ENCODE data around the gene BAIAP2L2.
"Not testable (repeated sequence)": the region's sequence is repeated elsewhere in the genome, so short reads cannot be mapped to it uniquely, and the experiment has no call there.

The BAIAP2L2 gene

DNA sequence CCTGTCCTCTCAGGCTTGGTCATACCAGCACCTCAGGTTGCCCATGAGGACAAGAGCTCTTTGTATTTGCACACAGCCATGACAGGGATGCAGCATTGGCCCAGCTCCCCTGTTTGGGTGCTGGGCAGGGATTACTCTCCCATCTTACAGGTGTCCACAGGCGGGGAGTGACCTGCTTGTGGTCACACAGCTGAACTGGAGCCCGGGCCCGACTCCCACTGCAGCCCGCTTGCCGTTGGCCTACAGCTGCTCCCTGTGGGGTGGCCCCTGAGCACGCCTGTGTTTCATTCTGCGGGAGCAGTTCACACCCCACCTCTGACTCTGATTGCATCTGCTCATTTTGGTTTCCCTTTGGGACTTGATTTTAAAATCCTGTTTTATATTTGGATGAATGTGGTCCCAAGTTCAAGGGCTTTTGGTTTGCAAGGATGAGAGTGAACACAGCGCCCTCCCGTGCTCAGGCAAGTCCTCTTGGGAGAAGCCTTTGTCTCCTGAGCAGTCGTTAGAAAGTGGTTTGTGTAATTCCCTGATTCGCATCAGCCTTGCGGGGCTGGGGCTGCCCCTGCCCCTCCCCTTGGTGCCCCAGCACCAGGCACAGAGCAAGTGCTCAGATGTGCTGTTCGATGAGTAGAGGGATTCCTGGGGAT is 44.0 kb downstream of the BAIAP2L2 start:
- DNase-seq, result no peak

DNA sequence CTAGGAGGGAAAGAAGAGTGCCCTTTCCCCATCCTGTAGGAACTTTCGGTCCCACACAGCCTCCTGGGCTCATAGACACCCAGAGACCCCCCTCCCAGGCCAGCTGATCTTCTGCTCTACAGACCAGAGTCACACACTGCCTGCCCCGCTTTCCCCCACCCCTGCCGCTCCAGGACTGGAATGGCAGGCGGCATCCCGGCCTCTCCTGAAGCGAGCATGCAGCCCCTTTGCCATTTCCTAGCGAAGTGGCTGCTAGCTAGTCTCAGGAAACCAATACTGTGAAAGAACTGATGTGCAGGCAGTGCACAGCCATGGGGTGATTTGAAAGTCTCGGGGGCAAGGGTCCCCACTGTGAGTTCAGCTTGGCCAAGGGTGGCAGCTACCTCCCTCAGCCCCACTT is 44.9 kb downstream of the BAIAP2L2 start:
- DNase-seq, result no peak

DNA sequence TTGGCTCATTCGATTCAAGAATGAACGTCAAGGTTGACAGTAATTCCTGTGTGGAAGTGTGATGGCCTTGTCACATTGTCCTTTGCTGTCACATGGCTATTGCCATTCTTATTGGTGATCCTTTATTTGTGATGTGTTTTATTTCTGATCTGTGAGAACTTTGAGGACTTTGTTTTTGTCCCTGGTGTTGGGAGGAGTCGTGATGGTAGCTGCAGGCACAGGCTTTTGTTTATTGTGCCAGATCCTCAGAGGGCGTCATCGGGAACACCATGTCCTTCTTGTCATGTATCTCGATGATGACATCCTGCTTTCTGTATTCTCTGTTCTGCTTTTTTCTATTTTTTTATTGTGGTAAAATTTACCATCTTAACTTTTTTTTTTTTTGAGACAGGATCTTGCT is 47.7 kb downstream of the BAIAP2L2 start:
- DNase-seq, result no peak

DNA sequence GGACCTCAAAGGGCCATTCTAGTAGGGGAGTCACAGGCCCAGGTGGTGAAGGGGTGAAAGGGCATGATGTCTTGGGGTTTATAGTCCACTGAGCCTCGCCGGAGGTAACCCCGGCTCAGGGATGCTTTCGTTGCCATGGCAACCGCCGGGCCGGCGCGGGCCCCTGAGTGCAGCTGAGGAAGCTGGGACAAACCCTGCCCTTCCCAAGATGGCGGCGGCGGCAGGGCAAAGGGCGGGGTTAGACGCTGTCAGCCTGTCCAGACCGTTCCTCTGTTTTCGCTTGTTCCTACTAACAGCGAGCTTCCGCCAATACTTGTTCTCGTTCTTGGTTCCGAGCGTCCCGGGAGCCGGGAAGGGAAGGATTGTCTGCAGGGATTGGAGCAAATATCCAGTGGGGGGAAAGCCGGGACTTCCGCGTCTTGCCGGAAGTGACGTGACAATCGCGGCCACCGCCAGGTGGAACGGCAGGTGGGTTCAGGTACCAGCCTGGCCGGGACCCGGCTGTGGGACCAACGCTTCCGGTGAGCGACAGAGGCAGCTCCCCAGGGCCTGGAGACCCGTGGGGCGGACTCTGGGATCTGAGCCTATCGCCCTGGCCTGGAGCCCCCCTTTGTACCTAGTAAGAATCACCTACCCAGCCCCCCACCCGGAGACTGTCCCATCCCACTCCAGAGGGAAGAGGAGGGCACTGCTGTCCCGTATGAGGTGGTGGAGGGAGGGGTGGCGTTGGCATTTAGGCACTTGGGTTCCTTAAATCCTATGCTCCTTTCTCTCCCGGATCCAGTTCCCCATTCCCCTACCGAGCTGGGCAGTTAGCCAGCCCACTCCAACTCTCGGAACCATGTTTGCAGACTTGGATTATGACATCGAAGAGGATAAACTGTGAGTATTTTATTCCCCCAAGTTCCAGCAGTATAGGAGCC is 53.3 kb downstream of the BAIAP2L2 start, which contains the start of gene PICK1:
TSS of gene PICK1 (plus strand) at position 436 of the 923 bp plus-strand sequence. CDS start at position 842, 406 bp downstream.
- DNase-seq, result peak; percentile 85

DNA sequence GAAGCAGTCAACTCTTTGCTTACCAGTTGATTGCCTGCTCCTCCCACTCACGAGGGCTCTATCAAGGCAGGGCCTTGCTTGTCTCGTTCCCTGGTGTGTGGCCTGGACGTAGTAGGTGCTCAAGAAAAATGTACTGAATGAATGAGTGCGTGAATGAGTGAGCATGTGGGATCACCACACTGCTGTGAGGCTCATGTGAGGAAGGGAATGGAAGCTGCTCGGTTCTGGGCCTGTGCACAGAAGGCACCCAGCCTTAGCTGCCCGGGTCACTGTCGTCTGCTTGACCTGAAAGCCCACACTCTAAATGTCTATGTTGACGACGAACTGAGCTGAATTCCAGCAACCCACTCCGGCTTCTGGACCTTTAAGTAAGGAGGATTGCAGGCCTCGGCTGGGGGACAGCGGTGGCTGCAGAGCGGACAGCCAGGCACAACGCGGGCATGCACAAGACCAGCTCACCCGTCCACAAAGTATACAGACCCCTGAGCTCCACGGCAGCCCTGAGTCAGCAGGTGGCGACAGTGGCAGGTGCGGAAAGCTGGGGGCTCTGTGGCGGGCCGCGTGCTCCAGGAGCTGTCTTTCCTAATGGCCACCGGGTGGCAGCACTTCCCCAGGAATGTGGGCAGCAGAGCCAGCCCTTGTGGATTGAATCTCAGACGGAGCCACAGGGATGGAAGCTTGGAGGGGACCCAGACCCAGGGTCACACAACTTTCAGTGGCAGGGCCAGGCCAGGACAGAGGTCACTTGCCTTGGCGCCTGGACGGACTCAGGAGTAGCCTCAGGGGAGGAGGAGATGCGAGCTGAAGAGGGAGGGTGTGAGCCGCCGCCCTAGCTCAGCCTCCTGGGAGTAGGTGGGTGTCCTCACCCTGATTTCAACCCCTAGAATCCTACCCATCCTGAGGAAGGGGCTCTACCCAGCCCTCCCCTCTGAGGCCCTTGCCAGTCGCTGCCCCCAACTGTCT is 58.3 kb downstream of the BAIAP2L2 start:
- peak; percentile 82 for DNase-seq

DNA sequence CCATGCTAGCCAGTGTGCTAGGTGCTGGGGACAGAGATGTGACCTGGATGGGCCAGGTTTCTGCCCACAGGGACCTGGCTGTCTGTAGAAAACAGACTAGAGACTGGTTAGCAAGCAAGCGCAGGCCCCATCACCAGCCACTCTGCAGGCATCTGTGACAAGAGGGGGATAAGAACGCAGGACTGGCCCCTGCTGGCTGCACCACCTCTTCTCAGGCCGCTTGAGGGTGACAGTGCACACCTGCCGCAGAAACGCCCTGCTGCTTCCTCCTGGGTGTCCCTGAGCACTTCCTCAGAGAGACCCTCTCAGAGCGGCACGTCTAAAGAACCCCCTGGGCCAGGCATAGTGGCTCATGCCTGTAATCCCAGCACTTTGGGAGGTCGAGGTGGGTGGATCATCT is 59.2 kb downstream of the BAIAP2L2 start:
- no peak for DNase-seq

DNA sequence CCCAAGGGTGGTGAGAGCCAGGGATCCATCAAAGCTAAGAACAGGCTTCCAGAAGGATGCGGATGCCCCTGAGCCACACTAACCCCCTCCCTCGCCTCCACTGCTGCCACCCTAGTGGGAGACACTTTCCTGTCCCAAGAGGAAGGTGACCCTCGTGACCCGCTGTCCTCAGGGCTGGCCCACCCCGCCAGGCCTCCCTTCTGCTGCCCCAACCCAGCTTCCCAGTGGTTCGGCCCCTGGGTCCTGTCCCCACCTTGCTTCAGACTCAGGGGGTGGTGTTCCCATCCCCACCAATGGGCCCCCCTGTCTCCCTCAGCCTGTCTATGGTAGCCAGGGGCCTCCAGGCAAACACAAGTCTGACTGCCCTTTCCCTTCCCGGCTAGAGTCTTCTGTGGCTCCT is 59.8 kb downstream of the BAIAP2L2 start:
- DNase-seq, result no peak

DNA sequence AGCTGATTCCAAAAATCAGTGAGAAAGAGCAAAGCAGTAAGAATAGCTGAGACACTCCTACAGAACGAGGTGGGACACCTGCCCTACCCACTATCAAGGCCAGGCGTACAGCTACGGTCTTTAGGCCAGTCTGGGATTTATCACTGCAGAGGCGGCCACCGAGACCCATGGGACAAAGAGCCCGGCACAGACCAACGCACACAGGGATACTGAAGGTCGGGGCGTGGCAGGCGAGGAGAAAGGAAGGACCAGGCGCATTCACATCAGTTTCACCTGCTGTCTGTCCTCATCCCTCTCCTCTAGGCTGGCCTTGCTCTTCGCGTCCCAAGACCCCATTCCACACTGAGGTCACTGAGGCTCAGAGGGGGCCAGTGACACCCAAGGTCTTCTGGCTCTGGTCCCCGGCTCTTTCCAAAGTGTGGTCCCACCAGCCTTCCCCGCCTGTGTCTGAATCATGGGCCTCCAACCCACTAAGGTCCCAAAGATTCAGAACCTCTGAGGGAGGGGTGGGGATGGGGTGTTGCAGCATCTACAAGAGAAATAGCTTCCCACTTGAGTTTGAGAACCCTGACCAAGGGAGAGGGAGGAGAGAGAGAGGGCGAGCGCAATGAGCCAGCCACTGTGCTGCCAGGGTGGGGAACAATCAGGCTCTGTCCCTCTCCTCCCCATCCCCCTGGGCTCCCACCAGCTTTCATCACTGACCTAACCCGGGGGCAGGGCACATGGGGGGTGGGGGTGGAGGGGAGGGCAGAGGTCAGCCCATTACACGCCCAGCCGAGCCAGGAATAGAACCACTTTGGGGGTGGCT is 60.5 kb downstream of the BAIAP2L2 start:
- DNase-seq, result no peak

DNA sequence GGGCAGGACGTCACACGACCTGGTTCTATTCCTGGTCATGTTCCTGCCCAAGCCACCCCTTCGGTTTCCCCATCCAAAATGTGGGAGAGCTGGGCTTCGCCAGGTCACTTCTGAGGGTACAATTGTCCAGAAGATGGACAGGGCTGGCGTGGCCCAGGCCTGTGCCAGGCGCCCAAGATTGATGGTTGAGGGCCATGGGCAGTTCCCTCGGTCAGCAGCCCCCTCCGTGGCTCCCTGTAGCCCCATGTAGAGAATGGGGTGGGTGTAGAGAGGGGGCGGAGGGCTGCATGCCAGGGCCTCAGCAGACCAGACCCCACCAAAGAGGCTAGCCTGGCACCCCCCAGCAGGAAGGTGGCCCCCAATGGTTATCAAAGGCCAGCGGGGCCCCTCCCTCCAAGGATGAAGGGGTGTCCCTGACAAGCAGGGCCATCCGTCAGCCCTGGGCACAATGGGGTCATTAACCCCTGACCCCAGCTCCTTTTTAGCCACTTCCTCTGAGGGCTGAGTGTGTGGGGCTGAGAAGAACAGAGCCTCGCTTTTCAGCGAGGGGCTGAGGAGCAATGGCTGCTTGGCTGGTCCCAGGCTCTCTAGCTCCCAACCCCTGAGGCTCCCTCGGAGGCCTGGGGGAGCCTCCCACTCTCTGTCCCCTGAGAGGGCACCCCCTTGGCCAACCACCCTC is 64.3 kb downstream of the BAIAP2L2 start:
- no peak for DNase-seq

DNA sequence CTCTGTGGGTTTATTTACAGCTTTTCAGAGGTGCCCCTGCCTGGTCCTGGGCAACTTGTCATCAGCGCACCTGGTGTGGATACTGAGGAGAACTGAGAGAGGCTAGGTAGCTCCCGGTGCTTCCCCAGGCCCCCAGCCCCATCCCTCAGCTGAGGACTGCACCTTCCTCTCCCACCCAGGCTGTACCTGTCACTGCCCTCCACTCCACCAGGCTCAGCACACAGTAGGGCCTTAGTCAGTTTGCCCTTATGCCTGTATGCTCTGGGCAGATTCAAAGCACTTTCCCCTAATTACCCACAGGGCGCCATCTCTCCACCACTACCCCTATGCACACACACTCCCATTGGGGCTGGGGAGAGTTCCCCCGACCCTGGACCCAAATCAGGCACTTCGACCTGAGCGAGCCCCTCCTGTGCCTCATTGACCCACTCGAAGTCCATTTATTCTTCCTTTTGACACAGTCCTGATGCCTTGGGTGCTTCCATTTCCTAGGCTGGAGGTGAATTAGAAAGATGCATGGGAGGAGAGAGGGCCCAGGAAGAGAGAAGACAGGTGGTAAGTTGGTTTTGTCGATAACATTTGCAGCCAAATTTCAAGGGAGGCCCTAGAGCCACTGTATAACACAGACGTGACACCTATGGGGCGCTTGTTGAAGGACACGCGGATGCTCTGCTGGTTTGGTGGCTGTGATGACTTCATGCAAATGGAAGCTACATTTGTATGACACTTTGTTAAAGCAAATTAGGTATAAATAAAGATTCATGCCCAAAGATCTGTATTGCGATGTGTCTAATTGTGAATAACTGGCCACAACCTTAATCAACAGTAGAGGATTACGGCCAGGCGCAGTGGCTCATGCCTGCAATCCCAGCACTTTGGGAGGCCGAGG is 67.1 kb downstream of the BAIAP2L2 start:
- no peak for DNase-seq

DNA sequence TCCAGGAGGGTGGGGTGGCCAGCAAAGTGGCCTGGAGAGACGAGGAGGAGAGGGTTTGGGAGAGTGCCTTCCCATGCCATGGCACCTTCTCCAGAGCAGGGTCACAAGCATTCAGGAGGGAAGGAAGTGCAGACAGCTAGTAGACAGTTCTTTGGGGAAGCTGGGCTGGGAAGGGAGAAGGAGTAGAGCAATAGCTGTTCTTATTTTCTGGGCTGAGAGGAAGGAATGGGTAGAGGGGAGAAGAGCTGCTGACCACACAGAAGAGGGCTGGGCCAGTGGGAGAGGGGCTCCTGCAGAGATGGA is 68.0 kb downstream of the BAIAP2L2 start:
- no peak for DNase-seq

DNA sequence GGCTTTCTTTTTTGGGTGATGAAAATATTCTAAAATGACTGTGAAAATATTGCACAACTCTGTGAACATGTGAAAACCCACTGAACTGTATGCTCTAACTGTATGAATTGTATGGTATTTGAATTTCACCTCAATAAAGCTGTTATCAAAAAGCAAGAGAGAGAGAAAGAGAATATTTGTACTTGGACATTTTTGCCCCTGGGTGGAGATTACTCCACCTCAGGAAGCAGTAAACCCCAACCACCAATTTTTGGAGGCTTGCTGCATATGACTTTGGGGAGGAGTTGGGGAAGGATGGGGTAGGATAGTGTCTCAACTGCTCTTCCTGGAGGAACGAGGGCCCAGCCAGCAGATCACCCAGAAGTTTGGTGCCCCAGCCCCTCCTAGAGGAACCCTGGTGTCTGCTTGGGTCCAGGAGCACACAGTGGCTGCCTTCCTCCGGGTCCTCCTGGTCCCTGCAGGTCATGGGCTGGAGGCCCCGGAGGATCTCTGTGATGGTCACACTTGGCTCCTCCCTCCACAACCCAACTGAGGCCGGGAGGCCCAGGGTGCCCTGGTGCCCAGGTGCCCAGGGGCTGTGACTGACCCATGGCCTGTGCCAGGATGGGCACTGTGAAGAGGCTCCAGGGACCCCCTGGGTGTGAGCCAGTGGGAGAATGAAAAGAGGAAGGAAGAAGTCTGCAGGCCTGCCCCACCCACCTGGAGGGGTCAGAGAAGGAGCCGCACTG is 68.6 kb downstream of the BAIAP2L2 start:
- no peak for DNase-seq

DNA sequence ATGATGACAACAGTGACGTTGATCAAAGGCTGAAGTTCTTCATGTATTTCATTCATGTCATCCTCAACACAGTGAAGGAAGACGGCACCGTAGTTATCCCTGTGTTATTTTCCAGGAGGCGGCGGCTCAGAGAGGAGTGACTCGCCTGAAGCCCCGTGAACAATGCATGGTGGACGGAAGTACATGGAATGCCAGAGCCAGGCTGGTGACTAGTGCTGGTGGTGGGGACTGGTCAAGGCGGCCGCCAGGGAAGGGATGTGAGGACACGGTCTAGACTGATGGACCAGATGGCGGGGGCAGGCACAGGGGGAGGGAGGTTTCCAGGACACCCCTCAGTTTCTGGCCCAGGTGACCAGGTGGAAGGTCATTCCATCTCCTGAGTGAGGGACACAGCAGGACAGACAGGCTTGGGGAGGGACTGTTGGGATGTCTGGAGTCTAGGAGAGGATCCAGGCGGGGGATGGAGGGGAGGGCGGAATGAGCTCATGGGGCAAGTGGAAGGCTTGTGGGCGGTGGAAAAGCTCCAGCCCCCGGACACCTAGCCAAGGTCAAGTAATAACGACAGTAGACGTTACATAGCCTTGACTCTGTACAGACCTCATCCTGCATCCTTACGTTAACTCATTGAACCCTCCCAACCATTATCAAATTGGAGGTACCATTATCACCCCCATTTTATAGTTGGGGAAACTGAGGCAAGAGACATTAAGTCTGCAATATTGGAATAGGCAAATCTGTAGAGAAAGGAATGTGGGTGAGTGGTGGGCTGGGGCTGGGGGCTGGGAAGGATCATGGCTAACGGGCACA is 69.3 kb downstream of the BAIAP2L2 start:
- no peak for DNase-seq

DNA sequence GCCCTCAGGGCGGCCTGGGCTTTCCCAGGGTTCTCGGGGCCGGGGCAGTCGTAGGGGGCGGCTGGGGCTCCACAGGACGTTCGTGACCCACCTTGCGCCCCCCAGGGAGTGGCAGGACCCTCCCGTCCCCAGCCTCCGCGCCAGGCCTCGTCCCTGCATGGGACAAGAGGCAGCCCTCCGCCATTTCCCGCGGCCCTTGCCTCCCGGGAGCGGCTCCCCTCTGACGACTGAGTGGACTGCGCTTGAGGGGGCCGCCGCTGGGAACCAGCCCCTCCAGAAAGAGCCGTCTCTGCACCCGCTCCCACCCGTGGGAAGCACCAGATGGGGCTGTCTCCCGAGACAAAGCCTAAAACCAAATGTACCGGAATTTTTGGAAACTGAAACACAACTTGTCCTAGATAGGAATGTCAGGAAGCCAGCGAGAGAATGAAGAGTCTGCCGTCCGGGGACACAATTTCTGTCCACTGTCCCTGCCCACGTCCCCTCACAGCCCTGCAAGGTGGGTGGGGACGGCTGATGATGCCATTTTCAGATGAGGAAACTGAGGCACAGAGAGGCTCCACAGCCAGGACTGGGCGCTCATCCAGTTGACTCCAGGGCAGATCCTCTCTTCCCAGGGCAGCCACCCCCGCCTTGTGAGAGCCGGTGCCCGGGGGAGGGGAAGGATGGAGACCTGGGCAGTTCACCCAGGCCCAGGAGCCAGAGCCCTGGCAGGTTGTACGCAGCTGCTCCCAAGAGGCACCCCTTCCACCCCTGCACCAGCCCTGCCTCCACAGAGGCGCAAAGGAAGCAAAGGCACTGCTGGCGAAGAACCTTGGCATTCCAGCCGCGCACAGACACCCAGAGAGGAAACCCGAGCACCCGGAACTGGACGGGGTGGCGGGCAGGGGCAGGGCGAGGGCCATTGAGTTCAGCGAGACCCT is 71.3 kb downstream of the BAIAP2L2 start:
- DNase-seq, result no peak

DNA sequence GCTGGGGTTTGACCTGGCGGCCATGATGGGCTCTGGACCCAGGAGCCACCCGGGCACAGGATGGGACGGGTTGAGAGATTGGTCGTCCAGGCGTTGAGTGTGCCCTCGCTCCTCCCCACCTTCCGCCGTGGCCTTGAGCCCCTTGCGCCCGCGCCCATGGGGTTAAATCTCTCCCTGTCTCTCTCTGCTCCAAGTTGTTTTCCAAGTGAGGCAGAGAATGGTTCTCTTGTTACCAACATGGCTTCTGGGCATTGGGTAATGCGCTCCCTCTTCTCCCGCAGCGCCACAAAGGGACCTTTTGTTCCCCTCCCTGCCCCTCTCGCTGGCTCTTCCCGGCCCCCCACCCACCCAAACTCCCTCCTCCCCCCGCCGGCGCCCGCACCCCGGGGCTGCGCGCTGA is 72.1 kb downstream of the BAIAP2L2 start:
- no peak for DNase-seq

DNA sequence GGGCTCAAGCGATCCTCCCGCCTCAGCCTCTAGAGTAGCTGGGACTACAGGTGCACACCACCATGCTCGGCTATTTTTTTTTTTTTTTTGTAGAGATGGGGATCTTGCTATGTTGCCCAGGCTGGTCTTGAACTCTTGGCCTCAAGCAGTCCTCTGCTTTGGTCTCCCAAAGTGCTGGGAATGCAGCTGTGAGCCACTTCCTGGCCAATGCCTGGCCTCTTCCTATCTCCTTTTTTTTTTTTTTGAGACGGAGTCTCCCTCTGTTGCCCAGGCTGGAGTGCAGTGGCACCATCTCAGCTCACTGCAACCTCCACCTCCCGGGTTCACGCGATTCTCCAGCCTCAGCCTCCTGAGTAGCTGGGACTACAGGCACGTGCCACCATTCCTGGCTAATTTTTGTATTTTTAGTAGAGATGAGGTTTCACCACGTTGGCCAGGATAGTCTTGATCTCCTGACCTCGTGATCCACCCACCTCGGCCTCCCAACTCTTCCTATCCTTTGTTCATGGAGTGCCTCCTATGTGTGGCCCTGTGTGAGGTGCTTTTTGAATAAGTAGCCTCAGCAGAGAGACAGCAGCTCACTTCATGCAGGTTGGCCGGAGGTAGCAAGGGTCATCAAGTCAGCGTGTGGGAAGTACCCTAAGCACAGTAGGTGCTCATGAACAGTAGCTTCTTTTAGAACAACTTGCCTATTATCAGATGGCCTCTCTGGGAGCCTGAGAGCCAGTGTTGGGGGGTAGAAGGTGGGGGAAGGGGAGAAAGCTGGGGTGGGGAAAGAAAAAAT is 72.9 kb downstream of the BAIAP2L2 start:
- not testable (repeated sequence) for DNase-seq
